A549 (cell line): ENCODE measurements around the gene AMOTL1.
"Not testable (repeated sequence)": the region's sequence is repeated elsewhere in the genome, so short reads cannot be mapped to it uniquely, and the experiment has no call there.

Experiments
- BHLHE40 ChIP-seq: IDR thresholded peaks from 2 replicates; pipeline ENCODE4 v1.6.1; 2012; ENCODE audit warnings: low read depth, low read length, inconsistent platforms
- CTCF ChIP-seq: fragments of >200 bp; sonication (Bioruptor Twin); formaldehyde crosslinking; IDR thresholded peaks from 3 replicates; pipeline ENCODE4 v1.5.1; 2016
- EP300 ChIP-seq, 2 experiments: fragments of >200 bp; sonication (Bioruptor Twin); formaldehyde crosslinking; IDR thresholded peaks; 2 replicates in 1 of 2; 3 replicates in 1 of 2; pipeline ENCODE4 v1.6.1; 2016 to 2017
- ESRRA ChIP-seq: fragments of 150-350 bp; IDR thresholded peaks from 2 replicates; pipeline ENCODE4 v1.6.1; 2014; ENCODE audit warnings: mild to moderate bottlenecking, low read length, borderline replicate concordance
- KDM1A ChIP-seq: fragments of 200-600 bp; sonication (generic); IDR thresholded peaks from 2 replicates; pipeline ENCODE4 v1.6.1; 2016; ENCODE audit warnings: low read depth, mild to moderate bottlenecking
- MAFK ChIP-seq: fragments of 450-650 bp; IDR thresholded peaks from 2 replicates; pipeline ENCODE4 v1.6.1; 2014; ENCODE audit not compliant: partially characterized antibody
- MAX ChIP-seq: IDR thresholded peaks from 2 replicates; pipeline ENCODE4 v1.6.1; 2012
- MYC ChIP-seq: IDR thresholded peaks from 2 replicates; pipeline ENCODE4 v1.6.1; 2012; ENCODE audit warnings: mild to moderate bottlenecking, inconsistent platforms, low read length, improper control_type of control experiment, borderline replicate concordance
- PHF8 ChIP-seq: fragments of 200-600 bp; sonication (generic); IDR thresholded peaks from 2 replicates; pipeline ENCODE4 v1.6.1; 2016; ENCODE audit warnings: low read depth, mild to moderate bottlenecking, antibody characterized with exemption, moderate library complexity, borderline replicate concordance
- POLR2A ChIP-seq: IDR thresholded peaks from 2 replicates; pipeline ENCODE4 v1.6.1; 2012; ENCODE audit warnings: mild to moderate bottlenecking, low read length
- SMC3 ChIP-seq: fragments of >200 bp; sonication (Bioruptor Twin); formaldehyde crosslinking; IDR thresholded peaks from 3 replicates; pipeline ENCODE4 v1.6.1; 2018; ENCODE audit warnings: inconsistent platforms
- USF2 ChIP-seq: fragments of 450-650 bp; IDR thresholded peaks from 2 replicates; pipeline ENCODE4 v1.6.1; 2014; ENCODE audit warnings: antibody characterized with exemption
- TF ChIP-seq, protein P1 (sequence below): fragments of 200-600 bp; sonication (generic); IDR thresholded peaks from 2 replicates; pipeline ENCODE4 v1.6.1; 2016; ENCODE audit warnings: antibody characterized with exemption, mild to moderate bottlenecking, moderate library complexity

DNA sequence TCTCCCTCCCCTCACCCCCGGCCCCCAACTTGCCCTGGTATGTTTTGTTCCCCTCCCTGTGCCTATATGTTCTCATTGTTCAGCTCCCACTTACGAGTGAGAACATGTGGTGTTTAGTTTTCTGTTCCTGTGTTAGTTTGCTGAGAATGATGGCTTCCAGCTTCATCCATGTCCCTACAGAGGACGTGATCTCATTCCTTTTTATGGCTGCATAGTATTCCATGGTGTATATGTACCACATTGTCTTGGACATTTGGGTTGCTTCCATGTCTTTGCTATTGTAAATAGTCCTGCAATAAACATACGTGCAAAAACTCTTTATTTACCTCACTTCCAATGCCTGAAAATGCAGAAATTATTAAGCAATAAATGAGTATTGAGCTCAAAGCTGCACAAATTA is 85.1 kb downstream of the AMOTL1 start:
- TF ChIP-seq POLR2A; CTCF; MYC; MAFK; USF2; KDM1A; BHLHE40; PHF8; EP300 (IDR thresholded peaks at IDR 0.05); ESRRA; MAX; SMC3: not testable (repeated sequence)
- TF ChIP-seq, protein P1, sequence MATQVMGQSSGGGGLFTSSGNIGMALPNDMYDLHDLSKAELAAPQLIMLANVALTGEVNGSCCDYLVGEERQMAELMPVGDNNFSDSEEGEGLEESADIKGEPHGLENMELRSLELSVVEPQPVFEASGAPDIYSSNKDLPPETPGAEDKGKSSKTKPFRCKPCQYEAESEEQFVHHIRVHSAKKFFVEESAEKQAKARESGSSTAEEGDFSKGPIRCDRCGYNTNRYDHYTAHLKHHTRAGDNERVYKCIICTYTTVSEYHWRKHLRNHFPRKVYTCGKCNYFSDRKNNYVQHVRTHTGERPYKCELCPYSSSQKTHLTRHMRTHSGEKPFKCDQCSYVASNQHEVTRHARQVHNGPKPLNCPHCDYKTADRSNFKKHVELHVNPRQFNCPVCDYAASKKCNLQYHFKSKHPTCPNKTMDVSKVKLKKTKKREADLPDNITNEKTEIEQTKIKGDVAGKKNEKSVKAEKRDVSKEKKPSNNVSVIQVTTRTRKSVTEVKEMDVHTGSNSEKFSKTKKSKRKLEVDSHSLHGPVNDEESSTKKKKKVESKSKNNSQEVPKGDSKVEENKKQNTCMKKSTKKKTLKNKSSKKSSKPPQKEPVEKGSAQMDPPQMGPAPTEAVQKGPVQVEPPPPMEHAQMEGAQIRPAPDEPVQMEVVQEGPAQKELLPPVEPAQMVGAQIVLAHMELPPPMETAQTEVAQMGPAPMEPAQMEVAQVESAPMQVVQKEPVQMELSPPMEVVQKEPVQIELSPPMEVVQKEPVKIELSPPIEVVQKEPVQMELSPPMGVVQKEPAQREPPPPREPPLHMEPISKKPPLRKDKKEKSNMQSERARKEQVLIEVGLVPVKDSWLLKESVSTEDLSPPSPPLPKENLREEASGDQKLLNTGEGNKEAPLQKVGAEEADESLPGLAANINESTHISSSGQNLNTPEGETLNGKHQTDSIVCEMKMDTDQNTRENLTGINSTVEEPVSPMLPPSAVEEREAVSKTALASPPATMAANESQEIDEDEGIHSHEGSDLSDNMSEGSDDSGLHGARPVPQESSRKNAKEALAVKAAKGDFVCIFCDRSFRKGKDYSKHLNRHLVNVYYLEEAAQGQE = not testable (repeated sequence)
